SIG-M5 treated with dmso at 0.1 percent for 504 hours (cell line): ENCODE data around the gene ZNF470.

Source experiments
- DNase-seq: peaks from one replicate; lab custom pipeline; 2025; ENCODE audit not compliant: unreplicated experiment; lab: John Stamatoyannopoulos, UW

ZNF470 gene

DNA sequence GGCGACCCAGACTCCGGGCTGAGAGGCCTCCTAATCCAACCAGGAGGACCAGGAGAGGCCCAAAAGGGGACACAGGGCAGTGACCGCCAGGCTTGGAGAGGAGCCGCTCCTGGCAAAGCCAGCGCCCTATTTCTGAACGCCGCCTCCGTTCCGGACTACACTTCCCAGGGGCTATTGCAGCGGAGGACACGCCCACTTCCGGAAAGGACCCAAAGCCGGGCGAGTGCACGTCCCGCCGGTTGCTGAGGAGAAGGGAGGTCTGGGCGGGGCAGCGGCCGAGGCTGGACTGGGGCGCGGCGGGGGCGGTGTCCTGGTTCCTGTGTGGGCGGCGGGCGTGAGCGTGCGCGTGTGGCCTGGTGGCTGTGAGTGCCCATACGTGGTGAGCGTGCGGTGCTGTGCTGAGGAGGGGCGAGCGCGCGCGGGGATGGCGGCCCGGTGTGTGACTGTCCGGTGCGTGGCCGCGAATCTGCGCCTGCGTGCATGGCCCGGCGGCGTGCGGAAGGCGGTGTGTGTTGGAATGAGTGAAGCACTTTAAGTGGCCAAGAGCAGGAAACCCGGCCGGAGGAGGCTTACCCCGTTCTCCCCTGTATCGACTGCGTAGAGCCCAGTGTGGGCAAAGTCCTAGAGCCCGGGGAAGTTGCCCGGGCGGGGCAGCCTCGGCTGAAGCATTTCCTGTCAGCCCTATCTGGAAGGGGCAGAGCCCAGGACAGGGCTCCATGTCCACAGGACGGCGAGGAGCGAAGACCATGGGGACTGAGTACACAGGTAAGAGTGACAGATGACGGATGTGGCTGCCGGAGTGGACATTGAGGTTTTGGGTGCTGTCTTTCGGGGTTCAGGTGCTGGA, at the start of gene ZNF470:
TSS of gene ZNF470 (plus strand) at position 195 of the 847 bp plus-strand sequence. CDS start 2,844 bp downstream, outside the sequence.
- no peak for DNase-seq

- DNase-seq, result no peak
Observed at GRCh38 chr19:56525214-56525860, 41.9 kb upstream of the ZNF470 start.

DNA sequence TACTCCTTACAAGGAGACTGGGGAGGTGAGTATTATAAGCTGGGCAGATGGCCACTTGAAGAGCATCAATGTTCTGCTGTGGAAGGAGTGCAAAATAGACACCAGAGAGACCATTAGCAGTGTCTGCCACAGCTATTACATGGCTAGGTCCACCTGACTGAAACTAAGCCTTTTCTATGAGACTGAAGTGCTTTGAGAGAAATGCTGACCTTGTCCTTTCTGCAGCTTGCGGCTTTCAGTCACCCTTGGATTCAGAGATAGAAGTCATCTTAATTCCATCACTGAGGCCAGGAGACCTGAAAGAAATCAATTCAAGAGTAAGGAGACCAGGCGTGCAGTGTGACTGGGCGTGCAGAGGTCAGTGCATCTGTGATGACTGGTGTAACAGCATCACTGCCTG, 29.8 kb upstream of the ZNF470 start:
- DNase-seq, result no peak

DNA sequence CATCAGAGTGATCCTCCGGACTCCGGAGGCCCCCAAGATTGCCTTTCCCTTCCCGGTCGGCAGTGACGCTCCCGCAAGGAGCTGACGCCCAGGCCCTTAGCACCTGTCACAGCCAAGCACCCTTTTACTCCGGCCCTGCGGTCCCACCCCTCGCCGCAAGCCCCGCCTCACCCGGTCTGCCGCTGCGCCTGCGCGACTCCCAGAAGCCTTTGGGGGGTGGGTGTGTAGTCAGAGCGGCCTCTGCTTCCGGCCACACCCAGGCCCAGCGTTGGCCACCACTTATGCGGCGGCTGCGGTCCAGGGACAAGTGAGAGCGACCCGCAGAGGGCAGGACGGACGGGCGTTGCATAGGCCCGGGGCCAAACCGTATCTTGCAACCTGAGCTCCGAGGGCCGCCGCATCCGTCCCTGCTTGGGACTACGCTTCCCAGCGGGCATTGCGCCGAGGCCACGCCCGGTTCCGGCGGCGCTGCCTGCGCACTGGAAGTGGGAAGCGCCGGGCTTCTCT, 29.0 kb upstream of the ZNF470 start:
- DNase-seq, result no peak

- DNase-seq, result no peak
Observed at GRCh38 chr19:56538761-56539263, 28.5 kb upstream of the ZNF470 start, which contains the start of gene ZFP28. ZFP28 (plus strand) TSS chr19:56538948; CDS start chr19:56539019, 71 bp downstream.

GRCh38 chr19:56543776-56544175, 23.5 kb upstream of the ZNF470 start:
- DNase-seq, result no peak

DNA sequence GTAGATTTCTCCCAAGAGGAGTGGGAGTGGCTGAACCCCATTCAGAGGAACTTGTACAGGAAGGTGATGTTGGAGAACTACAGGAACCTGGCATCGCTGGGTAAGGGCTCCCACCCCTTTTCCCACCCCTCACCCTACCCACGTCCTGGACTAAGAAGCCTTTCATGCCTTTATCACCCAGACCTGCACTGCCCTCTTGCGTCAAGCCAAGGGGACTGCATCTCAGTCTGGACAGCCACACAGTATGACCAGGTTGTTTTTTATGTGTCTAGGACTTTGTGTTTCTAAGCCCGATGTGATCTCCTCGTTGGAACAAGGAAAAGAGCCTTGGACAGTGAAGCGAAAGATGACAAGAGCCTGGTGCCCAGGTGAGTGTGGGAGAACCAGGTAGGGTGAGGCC, 19.7 kb upstream of the ZNF470 start:
- DNase-seq, result no peak

GRCh38 chr19:56554272-56554869, 12.9 kb upstream of the ZNF470 start:
- no peak for DNase-seq

- DNase-seq, result no peak
Observed at GRCh38 chr19:56562766-56563165, 4.5 kb upstream of the ZNF470 start.

DNA sequence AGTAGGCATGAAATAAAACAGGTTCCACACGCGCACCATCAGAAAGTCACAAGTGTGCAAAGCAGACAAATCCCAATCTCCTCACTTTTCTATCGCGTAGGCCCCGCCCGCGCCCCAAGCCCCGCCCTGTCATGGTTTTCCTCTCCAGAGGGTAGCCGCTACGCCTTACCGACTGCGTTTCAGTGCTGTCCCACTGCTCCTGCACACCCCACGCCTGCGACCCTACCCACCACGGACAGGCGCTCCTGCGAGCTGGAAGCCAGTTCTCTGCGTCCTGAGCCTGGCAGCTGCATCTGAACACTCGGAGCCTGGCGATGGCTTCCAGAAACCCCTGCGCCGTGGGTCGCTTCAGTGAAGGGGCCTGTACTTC, 379 bp upstream of the ZNF470 start:
- DNase-seq, result no peak

DNA sequence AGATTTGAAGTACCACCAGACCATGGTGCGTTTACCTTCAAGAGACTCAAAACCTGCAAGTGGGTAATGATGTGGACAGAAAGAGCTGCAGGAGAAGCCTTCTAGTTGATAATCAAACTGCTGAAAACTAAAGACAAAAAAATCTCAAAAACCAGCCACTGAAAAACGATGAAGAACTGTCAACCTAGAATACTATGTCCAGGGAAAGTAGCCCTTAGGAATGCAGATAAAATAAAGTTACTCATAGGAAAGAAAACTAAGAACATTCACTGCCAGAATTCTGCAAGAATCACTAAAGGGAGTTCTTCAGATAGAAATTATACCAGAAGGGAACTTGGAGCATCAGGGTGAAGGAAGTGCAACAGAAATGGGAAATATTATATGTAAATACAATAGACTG, 5.3 kb downstream of the ZNF470 start:
- DNase-seq, result no peak

- no peak for DNase-seq
Observed at GRCh38 chr19:56573914-56574313, 6.6 kb downstream of the ZNF470 start.

GRCh38 chr19:56577719-56578602, 10.7 kb downstream of the ZNF470 start:
- DNase-seq, result no peak

DNA sequence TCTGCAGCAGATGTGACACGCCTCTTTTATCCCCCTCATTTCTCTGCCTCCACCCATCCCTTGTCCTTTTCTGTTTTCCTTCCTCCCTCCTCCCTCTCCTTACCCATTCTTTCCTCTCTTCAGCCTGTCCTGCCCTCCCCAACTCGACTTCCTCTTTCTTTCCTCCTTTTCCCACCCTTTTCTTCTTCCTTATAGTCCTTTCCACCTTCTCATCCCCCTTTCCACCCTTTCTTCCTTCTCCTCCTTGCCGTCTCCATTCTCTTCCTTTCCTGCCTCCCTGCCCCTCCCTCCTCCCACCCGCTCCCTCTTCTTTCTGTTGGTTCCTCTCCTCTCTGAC, 27.1 kb downstream of the ZNF470 start:
- DNase-seq, result no peak

DNA sequence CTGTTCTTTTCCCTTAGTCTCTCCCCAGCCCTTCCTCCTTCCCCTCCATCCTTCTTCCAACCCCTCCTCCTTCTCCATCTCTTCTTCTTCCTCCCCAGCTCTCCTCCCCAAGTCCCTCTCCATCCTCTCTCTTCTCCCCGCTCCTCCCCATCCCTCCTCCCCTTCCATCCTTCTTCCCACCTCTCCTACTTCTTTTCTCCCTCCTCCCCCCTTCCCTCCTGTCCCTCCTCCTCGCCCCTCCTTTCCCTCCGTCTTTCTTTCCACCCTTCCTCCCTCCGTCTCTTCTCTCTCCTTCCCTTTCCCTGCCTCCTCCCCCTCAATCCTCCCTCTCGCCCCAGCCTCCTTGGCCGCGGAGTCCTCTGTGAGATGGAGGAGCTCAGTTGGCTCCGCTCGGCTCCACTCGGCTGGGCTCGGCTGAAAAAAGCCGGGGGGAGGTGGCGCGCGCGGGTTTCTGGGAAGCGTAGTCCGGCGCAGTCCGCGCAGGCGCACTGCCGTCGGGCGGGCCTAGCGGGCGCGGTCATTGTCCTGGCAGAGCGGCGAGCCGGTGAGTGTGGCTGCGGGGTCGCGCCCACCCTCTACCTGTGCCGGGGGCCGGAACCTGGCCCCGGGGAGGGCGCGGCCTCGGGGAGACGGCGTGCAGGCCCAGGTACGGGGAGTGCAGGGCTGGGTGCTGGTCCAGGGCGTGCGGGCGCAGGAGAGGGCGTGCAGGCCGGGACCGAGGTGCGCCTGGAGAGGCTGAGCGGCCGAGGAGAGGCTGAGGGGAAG, 27.7 kb downstream of the ZNF470 start, which contains the start of gene ZNF71:
TSS of gene ZNF71 (plus strand) at position 520 of the 765 bp plus-strand sequence. CDS start 6,257 bp downstream, outside the sequence.
- peak; percentile 67 for DNase-seq

DNA sequence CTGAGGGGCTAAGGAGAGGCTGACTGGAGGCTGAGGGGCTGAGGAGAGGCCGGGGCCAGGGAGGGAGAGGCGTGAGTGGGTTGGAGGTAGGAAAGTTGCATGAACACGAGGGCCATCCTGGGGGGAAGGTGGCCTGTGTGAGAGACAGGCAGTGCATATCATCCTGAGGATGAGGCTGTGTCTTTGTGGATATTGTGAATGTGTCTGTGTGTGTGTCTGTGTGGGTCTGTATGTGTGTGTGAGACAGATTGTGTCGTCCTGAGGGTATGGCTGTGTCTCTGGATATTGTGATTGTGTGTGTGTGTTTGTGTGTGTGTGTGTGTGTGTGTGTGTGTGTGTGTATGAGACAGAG, 28.3 kb downstream of the ZNF470 start:
- no peak for DNase-seq

DNA sequence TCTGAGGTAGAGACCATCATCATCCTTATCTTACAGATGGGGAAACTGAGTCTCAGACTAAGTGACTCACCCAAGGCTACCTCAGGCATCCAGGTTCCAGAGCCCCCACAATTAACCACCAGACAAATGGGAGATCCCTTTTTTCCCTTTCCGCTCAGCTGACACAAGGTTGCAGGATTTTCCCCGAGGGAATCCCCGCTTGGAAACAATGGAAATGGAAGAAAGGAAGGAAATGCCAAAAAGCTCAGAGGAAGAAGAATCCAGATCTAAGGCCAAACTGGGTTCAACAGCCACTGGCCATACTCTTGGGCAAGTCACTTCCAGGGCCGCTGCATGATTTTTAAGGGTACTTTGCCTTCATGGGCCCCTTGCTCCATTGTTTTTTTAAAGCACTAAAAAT, 29.4 kb downstream of the ZNF470 start:
- no peak for DNase-seq

DNA sequence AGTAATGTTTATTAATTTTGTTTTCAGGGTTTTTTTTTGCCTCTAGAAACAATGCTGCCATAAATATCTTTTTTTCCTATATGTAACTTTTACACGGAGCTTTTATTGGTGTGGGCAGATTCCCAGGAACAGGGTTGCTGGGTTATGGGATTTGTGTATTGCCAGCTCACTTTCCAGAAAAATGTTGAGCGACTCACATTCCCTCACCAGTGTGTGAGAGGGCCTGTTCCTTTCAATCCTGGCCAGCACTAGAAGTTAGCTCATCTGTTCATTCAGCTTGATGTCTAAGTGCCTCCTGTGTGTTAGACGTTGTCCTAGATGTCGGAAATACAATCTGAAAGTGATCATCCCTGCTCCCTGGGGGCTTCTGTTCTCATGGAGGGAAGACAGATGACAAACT, 30.4 kb downstream of the ZNF470 start:
- DNase-seq, result no peak

DNA sequence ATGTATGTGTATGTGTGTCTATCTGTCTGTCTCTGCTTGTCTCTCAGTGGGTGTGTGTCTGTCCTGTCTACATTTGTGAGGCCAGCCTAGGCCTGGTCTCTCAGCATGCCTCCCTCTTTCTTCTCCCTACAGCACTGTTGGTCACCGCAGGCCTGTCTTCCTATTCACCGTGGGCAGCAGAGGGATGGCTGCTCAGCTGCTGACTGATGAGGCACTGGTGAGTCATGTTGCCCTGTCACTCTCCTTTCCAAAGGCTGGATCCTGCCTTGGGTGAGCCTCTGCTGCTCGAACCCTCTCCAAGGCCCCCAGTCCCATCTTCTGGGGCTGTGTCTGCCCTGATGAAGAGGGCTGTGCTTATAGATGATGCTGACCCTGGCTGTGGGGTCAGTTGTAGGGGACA, 34.1 kb downstream of the ZNF470 start:
- no peak for DNase-seq

DNA sequence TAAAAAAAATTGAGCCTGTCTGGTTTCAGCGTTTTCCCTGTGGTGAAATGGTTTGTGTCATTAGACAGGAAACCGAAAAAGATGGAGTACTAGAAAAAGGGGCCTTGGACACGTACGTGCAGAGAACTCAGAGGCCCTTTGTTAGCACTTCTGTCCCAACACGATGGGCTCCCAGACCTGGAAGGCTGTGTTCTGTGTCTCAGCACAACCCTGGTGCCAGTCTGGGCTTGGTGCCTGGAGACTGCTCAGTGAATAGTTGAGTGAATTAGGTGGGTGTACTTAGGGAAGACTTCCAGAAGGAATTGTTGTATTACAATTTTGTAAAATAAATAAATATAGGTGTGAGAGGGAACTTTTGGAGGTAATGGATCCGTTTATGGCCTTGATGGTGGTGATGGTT, 36.6 kb downstream of the ZNF470 start:
- DNase-seq, result no peak
